Measurements from ENCODE around the gene HADHA. TPM values are rescaled to one million over a fixed set of nuclear protein-coding genes. Genes with fewer than 3 reads are reported as not detected.

The HADHA gene
- total RNA-seq, 2 experiments from 2014 or later = 126 to 150 TPM

DNA sequence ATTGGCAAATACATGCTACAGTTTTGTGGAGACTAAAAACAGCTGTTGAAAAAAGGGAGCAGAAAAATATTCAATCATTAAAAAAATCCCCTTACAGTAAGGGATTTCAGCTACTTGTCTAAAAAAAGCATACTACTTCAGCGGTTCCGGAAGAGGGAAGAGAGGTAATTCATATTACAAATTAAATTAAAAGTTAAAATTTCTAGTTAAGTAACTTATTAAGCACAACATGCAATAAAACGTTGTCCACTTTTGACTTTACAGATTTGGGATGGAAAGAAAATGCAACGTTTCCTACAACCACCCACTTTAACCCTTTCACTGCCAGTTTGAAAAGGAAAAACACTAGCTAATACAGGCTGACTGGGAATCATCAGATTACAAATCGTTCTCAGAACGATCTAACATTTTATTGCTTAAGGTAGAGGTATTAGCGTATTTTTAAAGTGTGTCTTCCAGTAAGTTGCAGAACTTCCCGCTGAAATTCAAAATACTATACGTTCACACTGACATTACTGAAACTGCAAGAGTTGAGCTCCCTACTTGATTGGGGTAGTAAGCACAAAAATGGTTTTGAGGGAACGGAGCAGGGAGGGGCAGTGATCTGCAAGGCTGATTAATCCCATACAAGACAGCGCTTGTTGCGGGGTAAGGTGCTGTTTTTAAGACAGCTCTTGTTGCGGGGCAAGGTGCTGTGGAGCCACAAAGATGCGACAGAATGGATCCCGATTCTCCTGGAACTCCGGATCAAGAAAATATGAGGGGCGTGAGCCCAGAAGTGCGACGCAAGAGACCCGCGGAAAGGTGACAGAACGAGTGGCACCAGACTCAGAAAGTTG is 743 bp downstream of the HADHA start:
- TSS peak; percentile 75 for BruUV-seq (replicated peaks)
- DNase-seq (ENCODE audit: low spot score) = peak; percentile 47
- no peaks in the 10 kb centered on the region for H3K9me3 ChIP-seq (ENCODE audit: low read length)

DNA sequence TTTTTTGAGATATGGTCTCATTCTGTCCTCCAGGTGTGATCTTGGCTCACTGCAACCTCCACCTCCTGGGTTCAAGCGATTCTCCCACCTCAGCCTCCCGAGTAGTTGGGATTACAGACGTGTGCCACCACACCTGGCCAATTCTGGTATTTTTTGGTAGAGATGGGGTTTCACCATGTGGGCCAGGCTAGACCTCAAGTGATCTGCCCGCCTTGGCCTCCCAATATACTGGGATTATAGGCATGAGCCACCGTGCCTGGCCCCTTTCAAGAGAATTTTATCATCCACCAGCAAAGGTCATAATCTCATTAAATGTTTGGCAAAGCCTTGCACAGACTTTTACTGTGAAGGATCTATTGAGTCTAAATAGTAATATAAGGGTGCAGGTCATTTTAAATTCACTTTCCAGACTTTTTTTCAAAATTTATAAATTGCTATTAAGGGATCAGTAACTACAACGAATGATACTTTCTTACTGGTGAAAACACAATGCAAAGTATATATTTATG is 2.5 kb downstream of the HADHA start:
- H3K36me3 ChIP-seq (ENCODE audit: insufficient read depth, low read length) = peaks cover 28% of the 10 kb centered on the region
- H3K4me3 ChIP-seq (ENCODE audit: low read depth, low read length, poor library complexity, severe bottlenecking) = peak overlapping the region; percentile 93
- no TSS peak for BruUV-seq (replicated peaks)
- DNase-seq (ENCODE audit: low spot score) = no peak
- no peaks in the 10 kb centered on the region for H3K9me3 ChIP-seq (ENCODE audit: low read length)
- peaks cover 13% of the 10 kb centered on the region; the same call in 1 of the 2 replicates for H4K20me1 ChIP-seq (ENCODE audit: insufficient read depth, low read length)
- ChIA-PET POLR2A (interaction anchor here (1.0 kb wide), 1 partner anchor 11 kb away, joined by 3 read pairs; no protein-coding TSS in a partner anchor), CTCF (ENCODE audit: unreplicated experiment) (no interaction called here)
- TF ChIP-seq EZH2phosphoT487 (IDR thresholded peaks at IDR 0.05; ENCODE audit: borderline replicate concordance, low read depth, low read length) = no peak
- TF ChIP-seq, protein P1, sequence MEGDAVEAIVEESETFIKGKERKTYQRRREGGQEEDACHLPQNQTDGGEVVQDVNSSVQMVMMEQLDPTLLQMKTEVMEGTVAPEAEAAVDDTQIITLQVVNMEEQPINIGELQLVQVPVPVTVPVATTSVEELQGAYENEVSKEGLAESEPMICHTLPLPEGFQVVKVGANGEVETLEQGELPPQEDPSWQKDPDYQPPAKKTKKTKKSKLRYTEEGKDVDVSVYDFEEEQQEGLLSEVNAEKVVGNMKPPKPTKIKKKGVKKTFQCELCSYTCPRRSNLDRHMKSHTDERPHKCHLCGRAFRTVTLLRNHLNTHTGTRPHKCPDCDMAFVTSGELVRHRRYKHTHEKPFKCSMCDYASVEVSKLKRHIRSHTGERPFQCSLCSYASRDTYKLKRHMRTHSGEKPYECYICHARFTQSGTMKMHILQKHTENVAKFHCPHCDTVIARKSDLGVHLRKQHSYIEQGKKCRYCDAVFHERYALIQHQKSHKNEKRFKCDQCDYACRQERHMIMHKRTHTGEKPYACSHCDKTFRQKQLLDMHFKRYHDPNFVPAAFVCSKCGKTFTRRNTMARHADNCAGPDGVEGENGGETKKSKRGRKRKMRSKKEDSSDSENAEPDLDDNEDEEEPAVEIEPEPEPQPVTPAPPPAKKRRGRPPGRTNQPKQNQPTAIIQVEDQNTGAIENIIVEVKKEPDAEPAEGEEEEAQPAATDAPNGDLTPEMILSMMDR (conservative IDR thresholded peaks at IDR 0.05; ENCODE audit: low read length) = 0 out of 2 replicates have a peak, but pooled peaks have one; percentile 16
- peaks cover 37% of the 10 kb centered on the region for H3K4me1 ChIP-seq (ENCODE audit: insufficient read depth, low read length, poor library complexity, severe bottlenecking)
- peaks cover 82% of the 10 kb centered on the region for H3K79me2 ChIP-seq (ENCODE audit: insufficient read depth, low read depth, low read length)
- peak overlapping the region; percentile 72 for H3K27ac ChIP-seq (ENCODE audit: low read depth, low read length, poor library complexity, severe bottlenecking)
- intact Hi-C loops (cut with micrococcal nuclease; ENCODE audit: unreplicated experiment) = loop anchor here (2.0 kb wide), 1 partner anchor 105 kb away; the partner anchor contains the start of genes ADGRF3 and SELENOI
- peak overlapping the region; percentile 91; the same call in 1 of the 2 replicates for H2AFZ ChIP-seq (ENCODE audit: low read length)
- no peaks in the 10 kb centered on the region for H3K9me2 ChIP-seq (ENCODE audit: insufficient read depth, low read length)
- H3K4me2 ChIP-seq (ENCODE audit: low read length) = peak overlapping the region; percentile 95

More for the DNA sequence above, 743 bp downstream of the HADHA start:
- peak overlapping the region; percentile 72 for H3K27ac ChIP-seq (ENCODE audit: low read depth, low read length, poor library complexity, severe bottlenecking)
- peaks cover 40% of the 10 kb centered on the region for H3K4me1 ChIP-seq (ENCODE audit: insufficient read depth, low read length, poor library complexity, severe bottlenecking)
- H2AFZ ChIP-seq (ENCODE audit: low read length) = peak overlapping the region; percentile 91
- peaks cover 13% of the 10 kb centered on the region; the same call in 1 of the 2 replicates for H4K20me1 ChIP-seq (ENCODE audit: insufficient read depth, low read length)
- no peaks in the 10 kb centered on the region for H3K9me2 ChIP-seq (ENCODE audit: insufficient read depth, low read length)
- CTCF ChIA-PET (ENCODE audit: unreplicated experiment) = interaction anchor here (0.5 kb wide), 1 partner anchor 193 kb away, joined by 3 read pairs; no protein-coding TSS in a partner anchor
- H3K79me2 ChIP-seq (ENCODE audit: insufficient read depth, low read depth, low read length) = peaks cover 96% of the 10 kb centered on the region
- TF ChIP-seq, protein P1 (conservative IDR thresholded peaks at IDR 0.05; ENCODE audit: low read length) = no peak
- no peak for TF ChIP-seq EZH2phosphoT487 (IDR thresholded peaks at IDR 0.05; ENCODE audit: borderline replicate concordance, low read depth, low read length)
- peak overlapping the region; percentile 95 for H3K4me2 ChIP-seq (ENCODE audit: low read length)
- H3K4me3 ChIP-seq (ENCODE audit: low read depth, low read length, poor library complexity, severe bottlenecking) = peak overlapping the region; percentile 93
- H3K36me3 ChIP-seq (ENCODE audit: insufficient read depth, low read length) = peaks cover 14% of the 10 kb centered on the region; the same call in 1 of the 2 replicates
- intact Hi-C loops (cut with micrococcal nuclease; ENCODE audit: unreplicated experiment) = loop anchor here (2.0 kb wide), 1 partner anchor 103 kb away; the partner anchor contains the start of genes ADGRF3 and SELENOI
- POLR2A ChIA-PET = interaction anchor here (0.6 to 2.2 kb wide), 11 partner anchors 10 to 1109 kb away, joined by 3 to 6 read pairs (median 3); partner anchors contain the start of gene SELENOI

Data from OCI-LY7 (cell line).